ENCODE data around the gene NSF.
"Not testable (repeated sequence)": the region's sequence is repeated elsewhere in the genome, so short reads cannot be mapped to it uniquely, and the experiment has no call there.

The NSF gene

DNA sequence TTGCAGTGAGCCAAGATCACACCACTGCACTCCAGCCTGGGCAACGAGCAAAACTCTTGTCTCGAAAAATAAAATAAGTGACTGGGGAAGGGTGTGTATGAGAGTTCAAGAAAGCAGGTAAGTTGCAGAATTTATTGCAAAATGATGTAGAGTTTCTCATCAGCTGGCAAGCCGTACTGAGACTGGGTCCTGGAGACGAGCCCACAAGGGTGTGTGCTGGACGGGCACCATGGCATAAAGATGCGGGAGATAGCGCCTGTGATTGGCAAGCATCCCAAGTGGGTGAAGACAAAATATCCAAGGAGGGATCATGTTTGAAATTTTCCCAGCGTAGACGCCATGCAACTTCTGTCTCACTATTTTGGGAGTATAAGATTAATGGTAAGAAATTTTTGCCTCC, 168.7 kb downstream of the NSF start:
- no peak for DNase-seq

DNA sequence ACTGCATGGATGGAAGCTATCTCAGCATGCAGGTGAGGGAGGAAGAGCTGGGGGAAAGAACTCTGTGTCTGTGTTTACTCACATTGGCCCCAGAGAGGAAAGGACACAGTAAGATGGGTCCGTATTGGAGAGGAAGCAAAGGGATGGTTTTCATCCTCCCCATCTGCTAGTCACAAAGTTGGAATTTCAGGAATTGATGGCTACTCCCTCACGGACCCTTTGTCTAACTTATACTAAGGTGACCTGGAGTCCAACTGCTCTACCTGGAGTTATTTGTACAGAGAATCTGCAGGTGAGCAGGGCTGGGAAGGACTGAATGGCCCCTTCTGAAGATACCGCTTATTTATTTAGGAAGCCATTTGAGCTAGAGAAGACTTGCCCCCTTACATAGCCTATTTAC, 172.9 kb downstream of the NSF start:
- no peak for DNase-seq

DNA sequence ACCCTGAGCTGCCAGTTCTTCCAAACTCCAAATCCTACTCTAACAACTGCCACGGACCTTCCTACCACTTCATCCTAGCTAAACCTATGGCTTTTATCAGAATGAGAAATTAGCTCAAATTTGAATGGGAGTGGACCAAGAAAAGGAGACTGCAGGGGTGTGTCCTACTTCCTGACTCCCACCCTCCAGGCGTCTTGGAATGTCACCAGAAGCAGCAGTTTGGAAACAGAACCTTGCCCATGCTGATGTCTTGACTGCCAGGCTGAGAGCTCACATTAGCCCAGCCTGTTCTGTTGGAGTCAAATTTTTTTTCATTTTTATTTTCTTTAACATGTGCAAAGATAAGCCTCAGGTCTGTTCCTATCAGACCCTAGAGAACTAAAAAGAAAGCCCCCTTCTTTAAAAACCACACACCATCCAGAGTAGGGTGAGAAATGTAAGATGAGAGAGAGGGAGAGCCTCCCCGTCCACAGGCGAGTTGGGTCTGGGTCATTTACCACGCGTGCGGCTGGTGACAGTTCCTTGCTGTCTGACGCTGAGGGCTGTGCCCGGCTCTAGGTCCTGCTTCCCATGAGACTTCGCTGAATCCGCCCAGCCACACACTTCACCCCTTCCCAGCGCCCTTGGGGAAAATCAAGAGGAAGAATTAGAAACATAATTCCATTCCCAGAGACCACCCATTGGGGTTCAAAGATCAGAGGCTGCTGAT, 173.7 kb downstream of the NSF start:
- DNase-seq = no peak

DNA sequence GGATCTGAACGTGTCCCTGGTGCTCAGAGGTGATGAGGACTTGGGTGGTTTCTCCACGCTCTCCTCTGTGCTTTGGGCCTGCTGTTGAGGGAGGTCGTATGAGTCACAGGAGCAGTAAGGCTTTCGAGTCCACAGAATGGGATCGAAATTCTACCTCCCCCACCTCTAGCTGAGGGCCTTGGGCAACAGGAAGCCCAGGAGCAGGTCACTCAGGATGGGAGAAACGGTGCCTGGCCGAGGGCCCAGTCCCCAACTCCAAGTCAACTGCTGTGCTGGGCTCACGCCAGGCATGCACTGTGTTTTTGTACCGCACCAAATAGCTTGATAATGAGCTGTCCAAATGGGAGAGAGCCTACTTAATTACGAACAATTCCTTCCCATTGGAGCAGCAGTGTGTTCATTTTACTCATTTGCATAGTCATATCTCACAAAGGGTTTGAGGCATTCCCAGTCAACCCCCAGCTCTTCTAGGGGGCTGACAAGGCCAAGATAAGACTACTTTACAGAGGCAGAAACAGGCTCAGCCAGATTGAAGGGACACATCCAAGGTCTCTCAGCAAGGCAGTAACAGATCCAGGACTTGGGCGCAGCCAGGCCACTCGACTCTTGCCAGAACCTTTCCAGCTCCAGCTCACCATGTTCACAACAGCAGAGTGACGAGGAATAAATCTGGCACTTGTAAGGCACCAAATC, 174.4 kb downstream of the NSF start:
- no peak for DNase-seq

DNA sequence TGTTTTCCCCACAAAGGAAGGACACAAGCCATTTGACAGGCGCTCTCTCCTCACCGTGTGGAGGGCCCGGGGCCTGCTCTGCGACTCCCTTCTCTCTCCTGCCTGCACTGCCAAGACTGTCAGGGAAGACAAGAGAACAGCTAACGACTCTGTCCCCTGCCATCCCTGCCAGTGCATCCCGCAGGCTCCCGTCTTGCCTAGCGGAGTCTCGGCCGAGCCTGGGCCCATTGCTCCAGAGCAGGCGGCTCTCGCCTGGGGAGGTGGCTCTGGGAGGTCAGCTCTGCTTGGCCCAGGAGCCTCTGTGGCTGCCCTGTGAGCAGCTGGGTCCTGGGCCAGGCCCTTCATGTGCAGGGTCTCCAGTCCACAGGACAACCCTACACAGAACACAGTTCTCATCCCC, 175.0 kb downstream of the NSF start:
- no peak for DNase-seq

DNA sequence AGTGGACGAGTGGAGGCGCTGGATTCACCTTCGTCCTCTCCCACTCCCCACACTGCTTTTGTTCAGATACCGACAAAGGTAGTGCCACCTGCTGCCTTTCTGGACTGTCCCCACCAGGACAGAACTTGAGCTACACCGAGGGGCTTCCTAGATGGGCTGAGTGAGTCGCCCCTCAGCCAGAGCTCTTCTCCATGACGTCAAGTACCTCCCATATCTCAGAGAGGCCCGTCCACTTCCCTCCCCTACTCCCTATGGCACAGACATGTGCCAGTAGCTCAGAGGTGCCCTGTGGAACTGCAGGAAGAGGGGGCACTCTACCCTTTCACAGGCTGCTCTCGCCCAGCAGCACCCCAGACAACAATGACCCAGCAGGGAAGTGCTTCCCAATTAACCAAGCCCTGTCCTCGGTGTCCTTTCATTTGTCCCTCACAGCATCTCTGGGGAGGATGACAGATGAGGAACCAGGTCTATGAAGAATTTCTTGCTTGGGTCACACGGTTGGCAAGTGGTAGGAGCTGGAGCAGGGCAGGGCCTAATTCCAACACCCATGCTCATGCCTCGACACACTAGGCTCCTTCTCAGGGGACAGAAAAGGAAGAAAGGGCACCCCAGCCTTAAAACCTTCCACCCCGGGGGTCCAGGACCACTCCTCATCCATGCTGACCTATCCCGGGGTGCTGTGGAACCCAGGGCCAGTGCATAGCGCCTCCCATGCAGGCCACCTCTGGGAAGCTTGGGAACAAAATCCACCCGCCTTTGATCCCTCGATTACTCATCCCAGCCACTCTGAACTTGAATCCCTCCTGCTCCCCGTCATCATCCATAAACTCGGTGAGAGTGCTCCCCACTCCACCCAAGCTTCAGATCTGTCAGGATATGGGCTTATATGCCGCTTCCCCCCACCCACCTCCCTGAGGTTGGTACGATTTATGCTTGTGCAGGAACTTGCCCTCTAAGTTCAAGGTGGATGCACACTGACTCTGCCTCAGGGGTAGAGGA, 176.3 kb downstream of the NSF start:
- DNase-seq = no peak

DNA sequence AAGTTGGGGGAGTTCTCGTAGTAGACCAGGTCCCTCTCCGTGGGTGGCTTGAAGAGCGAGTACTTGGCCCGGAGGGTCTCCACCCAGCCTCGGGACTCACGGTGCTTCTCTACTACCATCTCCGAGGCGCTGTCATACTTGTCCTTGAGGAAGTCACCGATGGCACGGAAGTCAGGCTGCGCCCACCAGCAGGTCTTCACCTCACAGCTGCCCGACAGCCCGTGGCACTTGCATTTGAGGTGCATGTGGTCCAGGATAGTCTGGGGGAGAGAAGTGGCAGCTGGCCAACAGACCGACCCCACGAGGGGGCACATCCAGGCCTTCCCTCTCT, 178.0 kb downstream of the NSF start:
- DNase-seq = no peak

DNA sequence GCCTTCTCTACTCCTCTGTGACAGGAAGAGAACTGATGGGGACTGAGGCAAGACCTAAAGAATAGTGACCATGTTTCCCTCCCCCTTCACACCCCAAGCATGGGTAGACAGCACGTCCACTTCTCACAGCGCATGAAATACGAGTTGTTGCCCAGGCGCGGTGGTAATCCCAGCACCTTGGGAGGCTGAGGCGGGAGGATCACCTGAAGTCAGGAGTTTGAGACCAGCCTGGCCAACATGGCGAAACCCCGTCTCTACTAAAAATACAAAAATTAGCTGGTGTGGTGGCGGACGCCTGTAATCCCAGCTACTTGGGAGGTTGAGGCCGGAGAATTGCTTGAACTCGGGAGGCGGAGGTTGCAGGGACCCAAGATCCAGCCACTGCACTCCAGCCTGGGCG, 178.4 kb downstream of the NSF start:
- not testable (repeated sequence) for DNase-seq

DNA sequence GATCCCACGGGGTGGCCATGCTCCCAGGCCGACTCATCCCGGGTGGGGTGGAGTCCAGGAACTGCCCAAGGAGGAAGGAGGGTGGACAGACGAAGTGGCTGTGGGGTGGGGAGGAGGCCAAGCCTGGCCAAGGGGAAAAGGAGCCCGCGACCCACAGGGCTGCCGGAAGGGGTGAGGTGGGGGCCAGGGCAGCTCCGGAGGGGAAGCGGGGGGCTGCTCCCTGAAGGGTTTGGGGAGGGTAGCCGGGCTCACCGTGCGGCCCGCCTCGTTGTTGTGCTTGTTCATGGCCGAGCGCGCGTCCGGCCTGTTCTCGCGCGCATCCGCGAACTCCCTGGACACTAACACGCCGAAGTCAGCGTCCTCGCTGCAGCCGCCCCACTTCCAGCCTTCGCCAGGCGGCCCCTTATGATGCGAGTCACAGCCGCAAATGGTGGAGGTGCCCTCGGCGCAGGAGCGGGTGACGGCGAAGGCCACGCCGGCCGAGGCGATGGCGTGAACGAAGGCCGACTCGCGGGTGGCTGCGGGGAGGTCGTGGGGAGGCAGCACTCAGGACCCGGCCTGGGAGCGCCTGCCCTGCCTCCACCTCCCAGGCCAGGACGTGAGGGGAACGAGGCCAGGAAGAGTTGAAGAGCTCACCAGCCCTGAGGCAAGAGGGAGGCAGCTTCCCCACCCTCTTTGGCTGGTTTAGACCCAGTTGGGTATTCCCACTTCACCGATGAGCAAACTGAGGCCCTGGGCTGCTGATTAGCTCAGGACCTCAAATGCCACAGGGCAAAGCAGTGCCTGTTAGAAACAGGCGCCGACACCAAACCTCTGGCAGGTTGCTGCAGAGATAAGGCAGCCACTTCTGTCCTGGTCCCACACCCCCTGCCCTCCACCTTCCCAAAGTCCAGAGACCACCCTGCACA, 179.3 kb downstream of the NSF start:
- peak in 1 of 2 experiments; percentile 36 for DNase-seq

DNA sequence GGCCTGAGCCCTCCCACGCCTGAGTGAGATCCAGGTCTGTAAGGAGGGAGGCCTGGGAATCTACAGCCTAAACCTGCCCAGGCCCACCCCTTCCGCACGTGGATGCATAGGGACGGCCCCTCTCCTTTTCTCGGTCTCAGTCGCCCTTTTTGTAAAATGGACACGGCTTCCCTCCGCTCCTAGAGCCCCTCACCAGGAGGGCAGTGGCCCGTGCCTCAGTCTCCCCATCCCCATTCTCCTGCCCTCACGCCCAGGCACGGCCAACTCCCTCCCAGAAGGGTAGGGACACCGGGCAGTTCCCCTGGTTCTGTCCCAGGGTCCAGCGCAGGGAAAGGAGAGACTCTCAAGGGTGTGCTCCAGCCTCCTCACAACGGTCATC, 180.0 kb downstream of the NSF start:
- no peak for DNase-seq

DNA sequence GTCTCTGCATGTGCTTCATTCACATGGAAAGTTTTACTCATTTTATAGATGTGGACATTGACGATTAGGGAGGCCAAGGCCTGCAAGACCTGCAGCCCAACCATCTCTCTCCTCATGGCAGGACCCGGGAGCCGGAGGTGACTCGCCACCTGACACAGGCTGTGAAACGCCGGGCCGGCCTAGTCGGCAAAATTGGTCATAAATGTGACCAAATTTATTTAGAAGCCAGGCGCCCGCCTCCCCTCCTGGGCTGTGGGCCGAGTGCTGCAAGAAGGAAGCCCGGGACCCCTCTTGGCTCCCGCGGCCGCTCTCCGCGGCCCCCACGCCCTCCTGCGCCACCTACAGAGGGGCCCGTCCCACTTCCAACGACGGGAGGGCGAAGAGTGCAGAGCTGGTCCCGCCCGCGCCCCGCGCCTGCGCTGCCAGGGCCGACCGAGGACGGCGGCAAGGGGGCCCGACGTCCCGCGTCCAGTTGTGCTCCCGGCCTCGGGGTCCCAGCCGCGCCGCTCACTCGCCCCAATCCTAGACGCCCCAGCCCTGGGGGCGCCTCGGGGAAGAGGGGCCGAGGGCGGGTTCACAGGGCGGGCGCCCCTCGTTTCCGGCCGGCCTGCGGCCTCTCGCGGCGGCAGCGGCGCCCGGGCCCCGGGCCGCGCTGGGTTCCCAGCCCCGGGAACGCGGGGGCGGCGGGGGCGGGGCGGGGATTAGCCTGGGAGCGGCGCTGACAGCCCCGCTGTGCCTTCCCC, 180.5 kb downstream of the NSF start:
- peak; percentile 39 to 56 for DNase-seq

DNA sequence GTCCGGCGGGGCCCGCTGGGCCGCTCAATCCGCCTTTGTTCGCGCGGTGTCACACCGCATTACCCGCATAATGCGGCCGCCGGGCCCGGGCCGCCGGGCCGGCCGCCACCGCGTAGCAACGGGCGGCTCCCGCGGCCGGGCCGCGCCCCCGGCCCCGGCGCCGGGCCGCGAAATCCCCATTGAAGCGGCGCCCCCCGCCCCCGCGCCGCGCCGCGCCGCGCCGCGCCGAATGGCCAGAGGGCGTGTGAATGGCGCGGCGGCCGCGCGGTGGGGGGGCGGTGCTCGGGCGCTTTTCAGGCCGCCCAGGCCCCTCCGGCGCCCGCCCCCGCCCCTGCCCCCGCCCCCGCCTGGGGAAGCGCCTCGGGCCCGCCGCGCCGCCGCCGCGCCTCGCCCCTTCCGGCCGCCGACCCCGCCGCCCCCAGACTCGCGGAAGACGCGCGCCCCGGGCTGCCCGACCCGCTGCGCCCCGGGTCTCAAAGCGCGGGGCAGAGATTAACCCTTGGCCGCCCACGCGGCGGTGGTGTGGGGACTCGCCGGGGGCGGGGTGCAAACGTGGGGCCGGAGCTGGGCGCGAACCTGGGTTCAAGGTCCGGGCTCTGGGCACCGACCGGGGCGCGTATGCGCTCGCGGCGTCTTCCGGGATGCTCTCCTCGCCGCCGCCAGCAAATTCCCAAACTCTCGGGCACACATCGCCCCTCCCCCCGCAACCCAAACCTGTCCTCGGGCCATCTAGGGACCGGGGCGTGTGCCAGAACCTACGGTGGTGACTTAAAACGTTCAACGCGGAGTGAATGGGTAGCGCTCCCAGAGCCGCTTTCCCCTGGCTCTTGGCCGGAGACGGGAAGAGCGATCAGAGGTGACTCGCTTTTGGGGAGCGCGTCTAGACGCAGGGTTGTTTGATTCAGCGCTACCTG, 181.3 kb downstream of the NSF start:
- DNase-seq = peak; percentile 35 to 47

DNA sequence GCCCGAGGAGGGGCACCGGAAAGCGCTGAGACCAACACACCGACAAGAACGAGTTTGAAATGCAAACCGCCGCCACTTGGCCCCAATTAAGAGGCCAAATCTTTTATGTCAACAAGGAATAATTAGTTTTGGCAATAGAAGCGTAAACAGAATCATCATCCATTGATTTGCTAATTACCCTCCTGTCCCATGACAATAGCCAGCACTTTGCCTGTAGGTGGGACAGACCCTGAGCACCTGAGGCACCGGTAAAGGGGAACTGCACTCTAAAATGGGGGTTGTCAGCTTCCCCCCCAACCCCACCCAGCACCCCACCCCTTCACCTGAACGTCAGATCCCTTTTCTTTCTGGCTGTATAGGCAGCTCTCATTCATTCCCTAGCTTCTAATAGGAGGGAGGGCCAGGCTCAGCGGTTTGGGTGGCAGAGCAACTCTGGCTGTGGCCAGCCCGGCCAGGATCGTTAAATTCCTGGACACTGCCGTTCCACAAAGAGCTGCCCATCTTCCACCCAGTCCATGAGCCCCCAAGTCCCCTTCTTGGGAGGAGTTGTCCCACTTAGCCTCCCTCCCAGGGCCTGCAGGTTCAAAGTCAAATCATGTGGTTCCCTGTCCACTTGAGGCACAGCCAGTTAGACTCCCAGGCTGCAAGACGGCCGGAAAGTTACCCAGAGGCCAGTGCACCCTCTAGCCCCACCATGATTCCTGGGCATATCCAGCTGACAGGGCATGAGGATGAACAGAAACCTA, 182.2 kb downstream of the NSF start:
- no peak for DNase-seq

DNA sequence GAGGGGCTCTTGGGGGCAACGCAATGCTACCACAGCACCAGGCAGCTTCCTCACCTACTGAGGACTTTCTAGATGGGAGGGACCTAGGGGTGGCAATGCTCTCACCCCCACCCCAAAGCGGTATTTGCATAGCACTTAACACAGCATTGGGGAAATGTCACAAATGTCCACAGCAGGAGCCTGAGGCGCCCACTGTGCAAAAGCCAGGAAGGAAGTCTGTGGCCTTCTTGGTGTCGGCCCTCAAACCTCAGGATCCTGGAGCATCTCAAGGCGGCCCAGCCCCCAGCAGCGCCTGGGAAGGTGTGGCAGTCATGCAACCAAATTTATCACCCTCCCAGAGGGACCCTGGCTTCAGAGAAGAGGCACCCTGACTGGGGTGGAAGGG, 182.7 kb downstream of the NSF start:
- DNase-seq = no peak

DNA sequence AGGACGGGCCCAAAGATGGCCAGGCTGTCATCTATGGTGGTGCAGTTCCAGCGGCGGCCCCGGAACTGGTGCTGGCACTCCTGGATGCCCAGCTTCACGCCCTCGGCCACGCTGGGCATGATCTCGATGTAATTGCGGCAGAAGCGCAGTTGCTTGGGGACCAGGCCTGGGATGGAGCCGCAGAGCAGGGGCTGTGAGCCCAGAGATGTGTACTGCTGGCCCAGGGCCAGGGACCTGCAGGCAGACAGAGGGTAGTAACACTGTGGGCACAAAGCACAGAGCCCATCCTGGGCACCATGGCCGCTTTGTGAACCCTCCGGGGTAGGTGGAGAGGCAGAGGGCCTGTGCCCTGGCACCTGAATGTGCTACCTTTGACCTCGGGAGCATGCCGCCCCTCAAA, 183.2 kb downstream of the NSF start:
- DNase-seq = no peak

DNA sequence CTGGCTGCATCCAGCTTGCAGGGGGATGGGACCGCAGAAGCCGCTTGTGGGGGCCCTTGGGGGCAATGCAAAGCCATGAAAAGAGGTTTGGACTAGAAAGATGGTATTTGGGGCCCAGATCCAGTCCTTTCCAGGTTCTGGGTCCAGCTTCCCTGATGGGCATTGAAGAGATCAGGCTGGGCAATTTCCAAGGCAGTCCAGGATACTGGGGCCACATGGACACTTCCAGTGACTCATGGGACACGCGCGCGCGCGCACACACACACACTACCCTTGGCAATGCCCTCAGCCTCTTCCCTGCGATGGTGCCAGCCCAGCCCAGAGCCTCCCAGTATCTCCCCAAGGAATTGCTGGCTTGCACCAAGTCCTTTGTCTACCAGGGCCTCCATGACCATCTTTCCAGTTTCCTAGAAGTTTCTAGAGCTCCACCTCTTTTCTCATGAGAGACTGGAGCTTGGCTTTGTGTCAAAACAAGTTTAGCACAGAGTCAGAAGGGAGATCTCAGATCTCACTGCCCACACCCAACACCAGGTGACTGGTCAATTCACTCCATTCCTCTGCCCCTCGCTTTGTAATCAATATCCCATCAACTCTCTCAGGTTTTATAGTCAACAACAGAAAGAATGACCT, 183.8 kb downstream of the NSF start:
- no peak for DNase-seq

DNA sequence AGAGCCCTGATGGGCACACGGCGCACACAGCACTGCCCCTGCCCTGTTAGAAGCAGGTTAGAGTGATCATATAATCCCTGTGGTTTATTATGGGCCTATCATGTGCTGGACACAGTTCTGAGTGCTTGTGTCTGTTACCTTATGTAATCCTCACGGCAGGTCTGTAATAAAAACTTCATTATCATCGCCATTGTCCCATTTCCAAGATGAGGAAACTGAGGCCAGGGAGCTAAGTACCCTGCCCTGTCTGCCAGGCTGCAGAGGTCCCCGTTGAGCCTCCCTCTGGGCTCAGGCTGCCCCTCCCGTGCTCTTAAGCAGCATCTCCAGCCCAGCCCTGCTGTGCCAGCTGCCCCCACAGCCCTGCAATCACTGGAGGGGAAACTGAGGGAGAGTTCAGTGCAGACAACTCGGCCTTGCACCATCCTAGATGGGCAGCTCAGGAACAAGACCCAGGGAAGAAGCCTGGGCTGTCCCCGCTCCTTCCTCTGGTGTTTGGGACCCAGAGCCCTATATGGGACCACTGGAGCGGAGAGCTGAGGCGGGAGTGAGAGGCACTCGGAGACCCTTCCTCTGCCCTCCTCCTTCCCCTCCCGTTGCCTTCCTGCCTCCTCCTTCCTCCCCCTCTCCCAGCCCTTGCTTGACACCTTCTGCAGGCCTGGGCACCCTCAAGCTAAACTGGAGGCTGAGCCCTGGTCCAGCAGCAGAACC, 186.0 kb downstream of the NSF start:
- no peak for DNase-seq

DNA sequence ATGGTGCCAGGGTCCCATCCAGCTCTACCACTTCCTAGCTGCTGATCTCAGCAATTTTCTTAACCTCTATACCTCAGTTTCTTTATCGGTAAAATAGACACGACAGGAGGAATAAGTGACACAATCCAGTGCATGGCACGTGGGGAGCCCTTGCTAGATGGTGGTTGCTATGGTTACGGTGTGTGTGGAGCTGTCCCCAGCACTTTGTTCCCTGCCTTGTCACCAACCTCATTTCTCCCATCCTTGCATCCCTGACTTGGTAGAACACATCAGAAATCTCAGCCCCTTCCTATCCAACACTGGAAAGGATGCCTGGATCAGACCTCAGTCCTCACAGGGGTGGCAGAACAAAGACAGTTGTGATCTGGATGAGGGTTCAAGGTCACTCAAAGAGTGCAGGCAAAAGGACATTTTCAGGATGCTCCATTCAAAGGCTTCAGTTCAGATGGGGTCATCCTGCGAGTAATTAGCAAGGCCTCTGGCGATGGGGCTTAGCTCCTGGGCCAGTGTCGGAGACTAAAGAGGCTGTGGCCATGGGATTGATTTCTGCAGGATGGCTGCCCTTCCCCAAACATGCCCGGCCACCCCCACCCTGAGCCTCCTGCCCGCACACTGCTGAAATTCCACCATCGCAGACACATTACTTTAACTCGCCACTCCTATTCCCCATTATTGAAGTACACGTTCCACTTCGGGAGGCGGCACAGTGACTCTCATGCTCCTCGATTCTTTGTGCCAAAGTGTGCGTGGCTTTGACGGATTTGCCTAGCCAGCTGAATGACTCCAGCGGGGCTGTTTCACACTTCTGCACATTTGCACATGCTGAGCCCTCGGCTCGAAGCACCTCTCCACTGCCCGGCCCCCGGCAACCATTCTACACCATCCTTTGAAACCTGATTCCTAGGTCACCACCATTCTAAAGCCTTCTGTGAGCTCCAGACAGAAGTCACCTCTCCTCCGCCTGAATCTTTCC, 187.8 kb downstream of the NSF start:
- DNase-seq = no peak
